Osteoblast (primary cell): ENCODE results near the gene POC1B. TPM values are rescaled to one million over a fixed set of nuclear protein-coding genes. Genes with fewer than 3 reads are reported as not detected.

Source experiments
- DNase-seq: peaks from one replicate; pipeline ENCODE4 v3.0.0; 2011; ENCODE audit warnings: low spot score, mixed read lengths; ENCODE audit not compliant: insufficient read length; ENCODE audit errors: missing footprints
- H2AFZ ChIP-seq: 2 replicates; pipeline ENCODE4 v1.6.0; 2011; ENCODE audit warnings: mild to moderate bottlenecking, low read length
- H3K27ac ChIP-seq: 2 replicates; pipeline ENCODE4 v1.5.1; 2011; ENCODE audit warnings: mild to moderate bottlenecking, low read depth, low read length, moderate library complexity
- H3K27me3 ChIP-seq: 2 replicates; pipeline ENCODE4 v1.6.0; 2012; ENCODE audit warnings: mild to moderate bottlenecking, control low read depth, inconsistent platforms, low read length, moderate library complexity; ENCODE audit not compliant: insufficient read depth
- H3K36me3 ChIP-seq: 2 replicates; pipeline ENCODE4 v1.5.1; 2011; ENCODE audit warnings: mild to moderate bottlenecking, low read length, control low read depth, moderate library complexity; ENCODE audit not compliant: insufficient read depth
- H3K4me1 ChIP-seq: 2 replicates; pipeline ENCODE4 v1.5.1; 2011; ENCODE audit warnings: mild to moderate bottlenecking, low read length, control low read depth, moderate library complexity; ENCODE audit not compliant: insufficient read depth
- H3K4me2 ChIP-seq: 2 replicates; pipeline ENCODE4 v1.6.0; 2011; ENCODE audit warnings: mild to moderate bottlenecking, low read length; ENCODE audit not compliant: insufficient read depth
- H3K4me3 ChIP-seq: fragments of 200-600 bp; sonication (generic); 3 replicates; pipeline ENCODE4 v1.5.1; 2012; ENCODE audit warnings: mild to moderate bottlenecking, low read length, inconsistent platforms; ENCODE audit not compliant: insufficient read depth
- H3K79me2 ChIP-seq: 2 replicates; pipeline ENCODE4 v1.6.0; 2012; ENCODE audit warnings: mild to moderate bottlenecking, low read length, control low read depth, inconsistent platforms; ENCODE audit not compliant: insufficient read depth
- H3K9me3 ChIP-seq: 2 replicates; pipeline ENCODE4 v1.5.1; 2011; ENCODE audit warnings: low read depth, low read length, control low read depth
- H4K20me1 ChIP-seq: 2 replicates; pipeline ENCODE4 v1.6.0; 2012; ENCODE audit warnings: mild to moderate bottlenecking, low read length, control low read depth; ENCODE audit not compliant: insufficient read depth
- total RNA-seq: library from RNA; depleted of rRNA; stranded (reverse); fragments of >200 nt; gene quantifications from 2 replicates; pipeline ENCODE4 v1.2.3, GENCODE V29; 2012
- TF ChIP-seq, protein P1 (sequence below): IDR thresholded peaks from 2 replicates; pipeline ENCODE4 v1.5.1; 2011; ENCODE audit warnings: mild to moderate bottlenecking, low read depth, low read length, moderate library complexity; ENCODE audit errors: extremely low read depth

POC1B gene
- total RNA-seq, 1 donor: 10.9 TPM

DNA sequence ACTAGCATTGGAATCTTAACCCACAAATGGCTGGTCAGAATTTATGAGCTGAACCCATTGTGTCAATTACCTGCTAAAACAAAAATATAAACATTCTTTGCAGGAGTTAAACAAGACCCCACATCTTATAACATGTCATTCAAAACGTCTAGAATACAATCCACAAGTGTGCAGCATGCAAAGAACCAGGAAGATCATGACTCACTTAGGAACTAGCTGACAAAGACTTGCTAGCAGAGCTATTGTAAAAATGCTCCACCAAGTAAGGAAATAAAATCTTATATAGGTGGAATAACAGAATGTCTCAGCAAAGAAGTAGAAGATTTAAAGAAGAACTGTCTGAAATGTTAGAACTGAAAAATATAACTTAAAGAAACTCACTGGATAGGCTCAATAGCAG lies 26.5 kb upstream of the POC1B start:
- Histone ChIP-seq H3K4me3 (no peak overlapping the region), H3K27me3 (no peaks in the 10 kb centered on the region), H3K36me3 (no peaks in the 10 kb centered on the region), H2AFZ (no peak overlapping the region), H3K4me2 (no peak overlapping the region), H3K79me2 (no peaks in the 10 kb centered on the region), H3K9me3 (no peaks in the 10 kb centered on the region), H3K27ac (no peak overlapping the region), H4K20me1 (no peaks in the 10 kb centered on the region), H3K4me1 (peaks cover 6% of the 10 kb centered on the region)
- DNase-seq: peak; percentile 56
- TF ChIP-seq, protein P1, sequence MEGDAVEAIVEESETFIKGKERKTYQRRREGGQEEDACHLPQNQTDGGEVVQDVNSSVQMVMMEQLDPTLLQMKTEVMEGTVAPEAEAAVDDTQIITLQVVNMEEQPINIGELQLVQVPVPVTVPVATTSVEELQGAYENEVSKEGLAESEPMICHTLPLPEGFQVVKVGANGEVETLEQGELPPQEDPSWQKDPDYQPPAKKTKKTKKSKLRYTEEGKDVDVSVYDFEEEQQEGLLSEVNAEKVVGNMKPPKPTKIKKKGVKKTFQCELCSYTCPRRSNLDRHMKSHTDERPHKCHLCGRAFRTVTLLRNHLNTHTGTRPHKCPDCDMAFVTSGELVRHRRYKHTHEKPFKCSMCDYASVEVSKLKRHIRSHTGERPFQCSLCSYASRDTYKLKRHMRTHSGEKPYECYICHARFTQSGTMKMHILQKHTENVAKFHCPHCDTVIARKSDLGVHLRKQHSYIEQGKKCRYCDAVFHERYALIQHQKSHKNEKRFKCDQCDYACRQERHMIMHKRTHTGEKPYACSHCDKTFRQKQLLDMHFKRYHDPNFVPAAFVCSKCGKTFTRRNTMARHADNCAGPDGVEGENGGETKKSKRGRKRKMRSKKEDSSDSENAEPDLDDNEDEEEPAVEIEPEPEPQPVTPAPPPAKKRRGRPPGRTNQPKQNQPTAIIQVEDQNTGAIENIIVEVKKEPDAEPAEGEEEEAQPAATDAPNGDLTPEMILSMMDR: no peak

DNA sequence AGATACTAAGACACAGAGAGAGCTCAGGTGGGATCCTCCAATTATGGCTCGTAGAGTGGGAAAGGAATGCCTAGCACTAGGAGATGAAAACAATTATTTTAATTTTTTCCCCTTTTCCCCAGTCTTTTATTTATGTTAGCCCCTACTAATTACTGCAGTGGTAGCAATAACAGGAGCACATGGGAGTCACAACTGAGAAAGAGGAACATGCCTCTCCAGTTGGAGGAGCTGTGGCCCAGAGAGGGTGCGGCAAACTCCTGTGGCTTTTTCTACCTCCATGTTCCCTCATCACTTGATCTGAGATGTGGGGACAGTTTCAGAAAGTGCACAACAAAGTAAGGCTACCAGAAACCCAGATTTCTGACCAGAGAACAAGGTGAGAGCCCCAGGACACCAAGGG lies 25.9 kb upstream of the POC1B start:
- no peaks in the 10 kb centered on the region for H3K36me3 ChIP-seq
- no peak overlapping the region for H3K4me3 ChIP-seq
- H2AFZ ChIP-seq: no peak overlapping the region
- H3K4me2 ChIP-seq: no peak overlapping the region
- DNase-seq: no peak
- no peaks in the 10 kb centered on the region for H4K20me1 ChIP-seq
- TF ChIP-seq, protein P1: no peak
- H3K27me3 ChIP-seq: no peaks in the 10 kb centered on the region
- no peak overlapping the region for H3K27ac ChIP-seq
- no peaks in the 10 kb centered on the region for H3K9me3 ChIP-seq
- no peaks in the 10 kb centered on the region for H3K79me2 ChIP-seq
- H3K4me1 ChIP-seq: peaks cover 10% of the 10 kb centered on the region

DNA sequence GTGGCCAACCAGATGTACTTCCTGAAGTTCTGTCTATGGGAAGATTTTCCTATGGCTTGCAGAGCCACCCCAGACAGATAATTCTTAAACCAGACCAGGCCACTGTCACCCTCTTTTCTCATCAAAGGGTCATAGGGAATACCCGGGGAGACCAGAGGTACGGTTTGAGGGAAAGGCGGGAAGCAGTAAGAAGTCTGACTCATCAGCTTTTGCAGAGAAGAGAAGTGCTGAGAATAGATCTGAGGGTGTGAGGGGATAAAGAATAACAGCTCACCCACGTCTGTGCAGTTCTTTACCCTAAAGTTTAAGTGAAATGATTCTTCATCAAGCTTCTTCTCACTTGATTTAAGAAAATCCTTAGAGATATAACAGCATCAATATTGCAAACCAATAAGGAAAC lies 21.3 kb upstream of the POC1B start:
- Histone ChIP-seq H3K36me3 (no peaks in the 10 kb centered on the region), H3K79me2 (no peaks in the 10 kb centered on the region), H3K4me1 (peaks cover 23% of the 10 kb centered on the region), H3K9me3 (no peaks in the 10 kb centered on the region), H3K4me3 (no peak overlapping the region), H3K27me3 (no peaks in the 10 kb centered on the region), H2AFZ (no peak overlapping the region), H3K4me2 (no peak overlapping the region), H3K27ac (no peak overlapping the region), H4K20me1 (no peaks in the 10 kb centered on the region)
- no peak for DNase-seq
- TF ChIP-seq, protein P1: no peak

DNA sequence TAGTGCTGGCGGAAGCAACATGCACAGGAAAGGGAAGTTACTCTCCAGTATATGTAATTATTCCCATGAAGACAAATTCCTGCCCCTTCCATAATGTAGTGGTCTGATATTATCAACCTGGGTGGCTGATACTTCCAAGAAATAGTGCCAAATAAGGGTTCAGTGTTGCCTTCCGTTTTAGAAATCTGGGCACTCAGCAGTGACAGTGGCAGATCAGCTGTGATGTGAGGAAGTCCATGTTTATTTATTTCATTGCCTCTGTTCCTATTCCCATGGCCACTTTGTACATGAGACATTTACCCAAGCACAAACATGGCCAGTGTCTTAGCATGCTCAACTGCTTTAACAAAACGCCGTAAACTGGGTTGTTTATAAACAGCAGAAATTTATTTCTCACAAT lies 20.3 kb upstream of the POC1B start:
- Histone ChIP-seq H3K27me3 (no peaks in the 10 kb centered on the region), H4K20me1 (no peaks in the 10 kb centered on the region), H3K4me1 (peaks cover 23% of the 10 kb centered on the region), H3K9me3 (no peaks in the 10 kb centered on the region), H3K4me3 (no peak overlapping the region), H3K4me2 (no peak overlapping the region), H3K27ac (no peak overlapping the region), H3K79me2 (no peaks in the 10 kb centered on the region), H2AFZ (no peak overlapping the region), H3K36me3 (no peaks in the 10 kb centered on the region)
- no peak for DNase-seq
- TF ChIP-seq, protein P1: no peak
